Measurements from ENCODE around the gene SLC27A4.

DNA sequence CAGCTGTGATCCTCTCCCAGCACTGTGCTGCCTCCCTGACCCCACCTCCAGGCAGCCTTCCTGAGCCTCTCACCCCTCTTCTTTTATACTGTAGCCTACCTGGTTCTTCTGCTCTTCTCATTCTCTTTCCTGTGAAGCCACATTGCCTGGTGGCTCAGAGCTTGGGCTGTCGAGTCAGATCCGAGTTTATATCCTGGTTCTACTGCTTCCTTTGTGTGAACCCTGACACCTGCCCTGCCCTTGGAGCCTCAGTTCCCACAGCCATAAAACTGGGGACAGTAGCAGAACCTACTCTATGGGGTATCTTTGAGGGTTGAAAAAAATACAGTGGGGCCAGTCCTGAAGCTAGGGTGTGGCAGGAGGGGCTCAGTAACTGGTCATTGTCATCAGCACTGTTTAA, 8.8 kb downstream of the SLC27A4 start:
- TF ChIP-seq, protein P1, sequence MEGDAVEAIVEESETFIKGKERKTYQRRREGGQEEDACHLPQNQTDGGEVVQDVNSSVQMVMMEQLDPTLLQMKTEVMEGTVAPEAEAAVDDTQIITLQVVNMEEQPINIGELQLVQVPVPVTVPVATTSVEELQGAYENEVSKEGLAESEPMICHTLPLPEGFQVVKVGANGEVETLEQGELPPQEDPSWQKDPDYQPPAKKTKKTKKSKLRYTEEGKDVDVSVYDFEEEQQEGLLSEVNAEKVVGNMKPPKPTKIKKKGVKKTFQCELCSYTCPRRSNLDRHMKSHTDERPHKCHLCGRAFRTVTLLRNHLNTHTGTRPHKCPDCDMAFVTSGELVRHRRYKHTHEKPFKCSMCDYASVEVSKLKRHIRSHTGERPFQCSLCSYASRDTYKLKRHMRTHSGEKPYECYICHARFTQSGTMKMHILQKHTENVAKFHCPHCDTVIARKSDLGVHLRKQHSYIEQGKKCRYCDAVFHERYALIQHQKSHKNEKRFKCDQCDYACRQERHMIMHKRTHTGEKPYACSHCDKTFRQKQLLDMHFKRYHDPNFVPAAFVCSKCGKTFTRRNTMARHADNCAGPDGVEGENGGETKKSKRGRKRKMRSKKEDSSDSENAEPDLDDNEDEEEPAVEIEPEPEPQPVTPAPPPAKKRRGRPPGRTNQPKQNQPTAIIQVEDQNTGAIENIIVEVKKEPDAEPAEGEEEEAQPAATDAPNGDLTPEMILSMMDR (IDR thresholded peaks at IDR 0.05; ENCODE audit: insufficient read depth, low read length), result no peak
- TF ChIP-seq GABPA (IDR thresholded peaks at IDR 0.05; ENCODE audit: low read depth), result no peak

Data from HL-60 (cell line).